Adrenal gland (tissue), 12 donors: Measurements from ENCODE around the gene SRP68. TPM values are rescaled to one million over a fixed set of nuclear protein-coding genes. Genes with fewer than 3 reads are reported as not detected.
A peak's percentile ranks its signal among the peaks of the same experiment; 100 is the strongest.

Experiments
- DNase-seq, 7 donors: peaks; one replicate each; pipeline ENCODE4 v3.0.0-alpha.2; 2019 to 2020
- H3K27ac ChIP-seq, 5 donors: fragments of 200-600 bp; sonication (generic) in 4 of 5; 1 replicate in 3 of 5; 2 replicates in 2 of 5; pipeline versions ENCODE4 v1.5.1 to v1.8.0; 2016 to 2020; ENCODE audit warnings: mild to moderate bottlenecking in 1 of 5
- H3K27me3 ChIP-seq: fragments of 200-600 bp; 2 replicates; pipeline ENCODE4 v1.8.0; 2021
- H3K36me3 ChIP-seq, 2 donors: fragments of 200-600 bp; replicated peaks in 1 of 2; 1 replicate in 1 of 2; 2 replicates in 1 of 2; pipeline versions ENCODE4 v1.5.1 to v1.8.0; 2018 to 2022
- H3K4me1 ChIP-seq, 2 donors: fragments of 200-600 bp; replicated peaks in 1 of 2; 1 replicate in 1 of 2; 2 replicates in 1 of 2; pipeline versions ENCODE4 v1.5.1 to v1.8.0; 2018 to 2021
- H3K4me3 ChIP-seq, 4 donors: fragments of 200-600 bp; sonication (generic) in 3 of 4; one replicate each; pipeline ENCODE4 v1.5.1; 2016 to 2018
- H3K9me3 ChIP-seq, 3 donors: fragments of 200-600 bp; sonication (generic) in 1 of 3; replicated peaks in 1 of 3; 1 replicate in 2 of 3; 2 replicates in 1 of 3; pipeline versions ENCODE4 v1.5.1 to v1.8.0; 2016 to 2021
- POLR2A ChIP-seq, 2 donors: fragments of 450-650 bp; IDR thresholded peaks; one replicate each; pipeline ENCODE4 v1.6.1; 2017; ENCODE audit warnings: antibody characterized with exemption in 2 of 2, mild to moderate bottlenecking in 2 of 2, moderate library complexity in 1 of 2
- WGBS, 4 donors: extraction: QIAGEN DNeasy Blood & Tissue Kit in 2 of 4; methylation state at CpG; one replicate each; pipeline versions ENCODE4 v1.1.5 to v1.1.7; 2013 to 2017; 5-methylcytosine and 5-hydroxymethylcytosine counted together
- intact Hi-C, 2 donors: fragments of 100-400 bp; cut with DNase I; formaldehyde crosslinking; loops; one replicate each; pipeline versions ENCODE4 v1.14.1 to v1.15.0; 2022 to 2023
- polyA plus RNA-seq, 3 donors: library from polyadenylated mRNA; stranded (reverse); fragments of 200-250 nt in 2 of 3; fragments of 350-450 nt in 1 of 3; fragmentation: Illumina TruSeq in 1 of 3; extraction: RNeasy Lipid Tissue Mini Kit (QIAGEN cat#74804) in 1 of 3; gene quantifications; one replicate each; pipeline ENCODE4 v1.2.3, GENCODE V29; 2013 to 2014
- total RNA-seq, 9 donors: library from RNA; depleted of rRNA in 4 of 9; stranded (reverse); fragments of >200 nt in 4 of 9; fragments of 120-200 nt in 1 of 9; fragmentation: NEBNext Ultra II Directional in 1 of 9; extraction: Animal tissue kit (Norgen Biotek cat#: 25700) in 1 of 9; gene quantifications; one replicate each; pipeline versions ENCODE4 v1.1.0 to v1.2.4, GENCODE V29; 2013 to 2023
- TF ChIP-seq, protein P1 (sequence below), 6 experiments: fragments of 450-650 bp in 4 of 6; fragments of 200-600 bp in 2 of 6; sonication (generic) in 1 of 6; IDR thresholded peaks; 1 replicate in 5 of 6; 2 replicates in 1 of 6; pipeline versions ENCODE4 v1.5.1 to v1.8.0; 2016 to 2021; ENCODE audit warnings: antibody characterized with exemption in 6 of 6, mild to moderate bottlenecking in 2 of 6, moderate library complexity in 1 of 6
- donor health status: healthy with polysubstance abuse.
- donor health status: Bipolar disorder and iron deficiency.
- donor health status: DM: yes; HTN: yes; CAD: no.
- donor health status: DM: no; HTN: no; CAD: no.
- donor health status: DM: no; HTN: no; CAD: no.
- donor health status: DM: yes; HTN: yes; CAD: no.

SRP68 gene
- total and polyA plus RNA-seq, 12 donors: 20.3 to 129 (median 41.1) TPM

DNA sequence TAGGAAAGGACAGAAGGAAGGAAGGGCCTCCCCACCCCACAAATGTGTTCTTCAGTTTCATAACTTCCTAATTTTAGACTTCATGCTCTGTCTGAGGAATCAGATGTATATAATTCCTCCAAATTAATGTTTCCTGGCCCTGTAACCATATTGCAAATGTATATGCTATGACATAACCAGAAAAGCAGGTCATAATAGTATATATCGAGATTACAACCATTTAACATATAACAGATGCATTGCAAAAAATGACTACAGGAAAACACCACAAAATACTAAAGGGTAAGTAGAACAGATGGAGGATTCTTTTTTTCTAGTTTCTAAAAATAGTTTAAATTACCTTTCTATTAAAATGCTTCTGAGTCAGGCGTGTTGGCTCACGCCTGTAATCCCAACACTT is 34.4 kb upstream of the SRP68 start:
- Histone ChIP-seq H3K9me3 (no peaks in the 10 kb centered on the region), H3K36me3 (peaks cover 0 to 4% of the 10 kb centered on the region in 2 donors), H3K27me3 (no peaks in the 10 kb centered on the region), H3K4me3 (no peak overlapping the region), H3K4me1 (peaks cover 13 to 15% of the 10 kb centered on the region in 2 donors), H3K27ac (no peak overlapping the region)
- WGBS, 4 donors: 60 to 80% (median 71%) methylated on average over 3 of the region's 3 CpGs
- DNase-seq: no peak
- intact Hi-C loops: no loop called here
- TF ChIP-seq, protein P1, sequence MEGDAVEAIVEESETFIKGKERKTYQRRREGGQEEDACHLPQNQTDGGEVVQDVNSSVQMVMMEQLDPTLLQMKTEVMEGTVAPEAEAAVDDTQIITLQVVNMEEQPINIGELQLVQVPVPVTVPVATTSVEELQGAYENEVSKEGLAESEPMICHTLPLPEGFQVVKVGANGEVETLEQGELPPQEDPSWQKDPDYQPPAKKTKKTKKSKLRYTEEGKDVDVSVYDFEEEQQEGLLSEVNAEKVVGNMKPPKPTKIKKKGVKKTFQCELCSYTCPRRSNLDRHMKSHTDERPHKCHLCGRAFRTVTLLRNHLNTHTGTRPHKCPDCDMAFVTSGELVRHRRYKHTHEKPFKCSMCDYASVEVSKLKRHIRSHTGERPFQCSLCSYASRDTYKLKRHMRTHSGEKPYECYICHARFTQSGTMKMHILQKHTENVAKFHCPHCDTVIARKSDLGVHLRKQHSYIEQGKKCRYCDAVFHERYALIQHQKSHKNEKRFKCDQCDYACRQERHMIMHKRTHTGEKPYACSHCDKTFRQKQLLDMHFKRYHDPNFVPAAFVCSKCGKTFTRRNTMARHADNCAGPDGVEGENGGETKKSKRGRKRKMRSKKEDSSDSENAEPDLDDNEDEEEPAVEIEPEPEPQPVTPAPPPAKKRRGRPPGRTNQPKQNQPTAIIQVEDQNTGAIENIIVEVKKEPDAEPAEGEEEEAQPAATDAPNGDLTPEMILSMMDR (IDR thresholded peaks at IDR 0.05): no peak
- no peak for TF ChIP-seq POLR2A (IDR thresholded peaks at IDR 0.05)

DNA sequence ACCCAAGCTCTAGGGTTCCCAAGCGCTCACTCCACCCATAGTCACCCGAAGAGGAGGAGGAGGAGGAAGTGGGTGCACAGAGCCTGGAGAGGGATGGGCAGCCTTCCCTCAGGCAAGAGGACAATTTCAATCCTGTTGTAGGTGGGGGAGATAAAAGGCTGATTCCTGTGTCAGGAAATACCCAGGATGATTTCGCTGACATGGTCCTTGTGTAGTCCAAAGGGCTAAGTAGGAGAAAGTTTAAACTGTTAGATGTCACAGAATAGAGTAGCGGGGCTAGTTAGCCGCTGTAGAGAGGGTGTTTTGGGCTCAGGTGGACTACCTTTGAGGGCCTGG is 32.5 kb upstream of the SRP68 start:
- Histone ChIP-seq H3K27ac (no peak overlapping the region), H3K4me1 (peaks cover 13 to 15% of the 10 kb centered on the region in 2 donors), H3K27me3 (no peaks in the 10 kb centered on the region), H3K4me3 (no peak overlapping the region), H3K9me3 (no peaks in the 10 kb centered on the region), H3K36me3 (peaks cover 0 to 22% of the 10 kb centered on the region in 2 donors)
- WGBS, 4 donors: 67 to 88% (median 76%) methylated on average over 5 of the region's 5 CpGs
- TF ChIP-seq, protein P1 (IDR thresholded peaks at IDR 0.05): no peak
- no peak for TF ChIP-seq POLR2A (IDR thresholded peaks at IDR 0.05)
- intact Hi-C loops: no loop called here
- DNase-seq: no peak

DNA sequence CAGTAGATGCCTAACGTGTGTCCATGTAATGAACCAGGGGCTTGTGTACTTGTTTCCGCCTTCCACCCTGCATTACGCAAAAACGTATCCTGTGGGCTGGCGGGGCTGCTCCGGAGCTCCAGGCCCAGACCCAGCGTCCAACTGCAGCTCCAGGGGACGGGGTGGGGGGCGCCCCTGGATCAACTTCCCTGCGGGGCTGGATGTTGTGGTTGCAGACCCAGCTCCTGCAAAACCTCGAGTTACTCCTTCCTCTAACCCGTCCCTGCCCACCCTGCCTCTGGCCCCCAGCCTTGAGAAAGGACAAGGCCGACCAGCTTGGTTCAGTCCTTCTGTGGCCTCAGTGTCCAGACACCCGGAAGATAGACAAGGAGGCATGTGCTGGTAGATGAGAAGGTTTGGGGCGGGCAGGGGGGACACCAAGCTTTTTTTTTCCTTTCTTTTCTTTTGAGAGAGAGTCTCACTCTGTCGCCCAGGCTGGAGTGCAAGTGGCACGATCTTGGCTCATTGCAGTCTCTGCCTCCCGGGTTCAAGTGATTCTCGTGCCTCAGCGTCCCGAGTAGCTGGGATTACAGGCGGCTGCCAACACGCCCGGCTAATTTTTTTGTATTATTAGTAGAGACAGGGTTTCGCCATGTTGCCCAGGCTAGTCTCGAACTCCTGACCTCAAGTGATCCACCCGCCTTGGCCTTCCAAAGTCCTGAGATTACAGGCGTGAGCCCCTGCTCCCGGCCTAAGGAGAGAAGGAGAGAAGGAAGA is 32.0 kb upstream of the SRP68 start:
- intact Hi-C loops: no loop called here
- Histone ChIP-seq H3K4me1 (peaks cover 13 to 15% of the 10 kb centered on the region in 2 donors), H3K4me3 (peak overlapping the region in 2 of 4 donors; percentile 69 to 78), H3K27me3 (no peaks in the 10 kb centered on the region), H3K27ac (peak overlapping the region in 3 of 5 donors; percentile 38 to 83 (median 72)), H3K36me3 (peaks cover 0 to 28% of the 10 kb centered on the region in 2 donors), H3K9me3 (no peaks in the 10 kb centered on the region)
- DNase-seq: no peak
- 69 to 86% (median 76%) methylated on average over 22 to 29 of the region's 29 CpGs for WGBS, 4 donors
- TF ChIP-seq, protein P1 (IDR thresholded peaks at IDR 0.05): no peak
- no peak for TF ChIP-seq POLR2A (IDR thresholded peaks at IDR 0.05)

DNA sequence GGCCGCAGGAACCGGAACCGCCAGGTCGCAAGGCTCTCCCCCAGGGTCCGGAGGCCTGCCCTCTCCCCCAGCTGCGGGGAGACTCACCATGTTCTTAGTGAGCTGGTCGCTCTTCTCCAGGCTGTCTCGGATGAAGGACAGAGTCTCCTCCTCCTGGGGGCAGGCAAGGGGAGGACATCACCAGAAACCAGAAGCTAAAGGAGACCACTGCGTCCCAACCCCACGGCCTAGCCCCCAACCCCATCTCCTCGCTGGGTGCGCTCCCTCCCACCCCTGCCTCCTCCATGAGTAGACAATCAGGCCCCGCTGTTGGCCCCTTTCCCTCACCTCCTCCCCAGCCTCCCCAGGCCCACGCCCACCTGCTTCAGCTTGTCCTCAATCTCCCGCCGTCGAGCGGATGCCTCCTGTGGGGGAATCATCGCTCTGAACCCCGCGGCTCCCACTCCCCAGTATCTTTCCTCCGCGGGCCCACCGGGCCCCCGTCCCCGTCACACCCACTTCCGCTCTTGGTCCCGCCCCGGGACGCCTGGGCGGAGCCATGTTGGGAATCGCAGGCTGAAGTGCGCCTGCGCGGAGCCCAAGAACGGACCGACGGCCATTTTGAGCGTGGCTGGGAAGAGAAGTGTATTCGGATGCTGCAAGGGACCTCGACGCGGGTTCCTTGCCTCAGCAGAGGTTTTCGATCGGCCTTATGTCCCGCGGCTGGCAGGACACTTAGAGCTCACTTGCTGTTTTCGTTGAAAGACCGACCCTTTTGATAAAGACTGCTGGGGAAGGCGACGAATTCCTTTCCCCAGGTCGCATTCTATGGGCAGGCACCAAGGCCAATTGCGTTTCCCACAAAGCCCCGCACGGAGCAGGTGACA is 31.2 kb upstream of the SRP68 start, which contains the start of gene EXOC7:
EXOC7 (minus strand) TSS at position 514 of the 866 bp plus-strand sequence; CDS start at position 419, 95 bp downstream.
- Histone ChIP-seq H3K4me1 (peaks cover 13 to 15% of the 10 kb centered on the region in 2 donors), H3K9me3 (no peaks in the 10 kb centered on the region), H3K27ac (peak within 1 kb of the TSS in 3 of 5 donors; percentile 38 to 83 (median 72)), H3K36me3 (peaks cover 0 to 32% of the 10 kb centered on the region in 2 donors), H3K4me3 (peak within 1 kb of the TSS; percentile 57 to 78 (median 72)), H3K27me3 (no peaks in the 10 kb centered on the region)
- WGBS, 4 donors: 0 to 7% (median 4%) methylated on average over 25 to 55 of the region's 55 CpGs
- TF ChIP-seq, protein P1 (IDR thresholded peaks at IDR 0.05): peak in 2 of 6 experiments; percentile 12 to 26
- TF ChIP-seq POLR2A (IDR thresholded peaks at IDR 0.05): peak in 1 of 2 donors; percentile 33
- DNase-seq: peak; percentile 87 to 94 (median 92)
- intact Hi-C loops: no loop called here
